ENCODE results near the gene ANKRD12.

The ANKRD12 gene

GRCh38 chr18:9233771-9234440, 97.3 kb downstream of the ANKRD12 start:
- Histone ChIP-seq H4K20me1 (ENCODE audit: control insufficient read depth, insufficient read depth, low read depth, low read length) (no peaks in the 10 kb centered on the region), H3K9me2 (replicated peaks; ENCODE audit: control insufficient read depth, low read length) (no peaks in the 10 kb centered on the region), H3K27ac (ENCODE audit: low read depth, low read length) (no peak overlapping the region), H3K79me2 (ENCODE audit: control insufficient read depth, low read length) (no peaks in the 10 kb centered on the region; the same call in 1 of the 2 replicates), H3K9me3 (ENCODE audit: control insufficient read depth, insufficient read depth, low read length) (peaks cover 12% of the 10 kb centered on the region; the same call in 1 of the 2 replicates), H3F3A (ENCODE audit: control insufficient read depth, insufficient read depth) (no peaks in the 10 kb centered on the region), H3K36me3 (ENCODE audit: control insufficient read depth, low read length) (peaks cover 23% of the 10 kb centered on the region), H3K4me1 (ENCODE audit: control insufficient read depth, low read length) (no peaks in the 10 kb centered on the region), H3K4me2 (ENCODE audit: low read length) (no peak overlapping the region), H3K27me3 (ENCODE audit: control insufficient read depth, low read length) (no peaks in the 10 kb centered on the region), H3K4me3 (ENCODE audit: low read length) (no peak overlapping the region)
- TF ChIP-seq CTCF (IDR thresholded peaks at IDR 0.05; ENCODE audit: low read depth, low read length, poor library complexity, severe bottlenecking) (no peak), EZH2phosphoT487 (IDR thresholded peaks at IDR 0.05; ENCODE audit: borderline replicate concordance, low read length) (no peak)

- no peak overlapping the region for H3K4me2 ChIP-seq (ENCODE audit: low read length)
- no peaks in the 10 kb centered on the region for H3K9me2 ChIP-seq (replicated peaks; ENCODE audit: control insufficient read depth, low read length)
- H3K27me3 ChIP-seq (ENCODE audit: control insufficient read depth, low read length), result no peaks in the 10 kb centered on the region
- H3K36me3 ChIP-seq (ENCODE audit: control insufficient read depth, low read length), result peaks cover 26% of the 10 kb centered on the region
- peaks cover 12% of the 10 kb centered on the region; the same call in 1 of the 2 replicates for H3K9me3 ChIP-seq (ENCODE audit: control insufficient read depth, insufficient read depth, low read length)
- no peak overlapping the region for H3K27ac ChIP-seq (ENCODE audit: low read depth, low read length)
- H3F3A ChIP-seq (ENCODE audit: control insufficient read depth, insufficient read depth), result no peaks in the 10 kb centered on the region
- no peak overlapping the region for H3K4me3 ChIP-seq (ENCODE audit: low read length)
- H3K4me1 ChIP-seq (ENCODE audit: control insufficient read depth, low read length), result no peaks in the 10 kb centered on the region
- H4K20me1 ChIP-seq (ENCODE audit: control insufficient read depth, insufficient read depth, low read depth, low read length), result no peaks in the 10 kb centered on the region
- TF ChIP-seq CTCF (IDR thresholded peaks at IDR 0.05; ENCODE audit: low read depth, low read length, poor library complexity, severe bottlenecking) (no peak), EZH2phosphoT487 (IDR thresholded peaks at IDR 0.05; ENCODE audit: borderline replicate concordance, low read length) (no peak)
- H3K79me2 ChIP-seq (ENCODE audit: control insufficient read depth, low read length), result no peaks in the 10 kb centered on the region; the same call in 1 of the 2 replicates
These were observed 97.9 kb downstream of the ANKRD12 start for GRCh38 chr18:9234528-9234927.

GRCh38 chr18:9237981-9238380, 101.4 kb downstream of the ANKRD12 start:
- Histone ChIP-seq H3K27ac (ENCODE audit: low read depth, low read length) (no peak overlapping the region), H3K36me3 (ENCODE audit: control insufficient read depth, low read length) (peaks cover 14% of the 10 kb centered on the region), H3F3A (ENCODE audit: control insufficient read depth, insufficient read depth) (no peaks in the 10 kb centered on the region), H3K4me2 (ENCODE audit: low read length) (no peak overlapping the region), H3K9me2 (replicated peaks; ENCODE audit: control insufficient read depth, low read length) (no peaks in the 10 kb centered on the region), H3K79me2 (ENCODE audit: control insufficient read depth, low read length) (no peaks in the 10 kb centered on the region), H3K4me1 (ENCODE audit: control insufficient read depth, low read length) (peaks cover 2% of the 10 kb centered on the region; the same call in 1 of the 2 replicates), H3K27me3 (ENCODE audit: control insufficient read depth, low read length) (no peaks in the 10 kb centered on the region), H3K9me3 (ENCODE audit: control insufficient read depth, insufficient read depth, low read length) (no peaks in the 10 kb centered on the region), H3K4me3 (ENCODE audit: low read length) (no peak overlapping the region), H4K20me1 (ENCODE audit: control insufficient read depth, insufficient read depth, low read depth, low read length) (no peaks in the 10 kb centered on the region)
- no peak for TF ChIP-seq CTCF (IDR thresholded peaks at IDR 0.05; ENCODE audit: low read depth, low read length, poor library complexity, severe bottlenecking)
- TF ChIP-seq EZH2phosphoT487 (IDR thresholded peaks at IDR 0.05; ENCODE audit: borderline replicate concordance, low read length), result no peak

All from DOHH2 (cell line).